H1 (cell line): ENCODE results near the gene UBR2.

Experiments used
- ASH2L ChIP-seq: fragments of 200-600, 300-600 bp; sonication (generic); IDR thresholded peaks from one replicate; pipeline ENCODE4 v1.7.1; 2017; ENCODE audit warnings: low read length
- CEBPB ChIP-seq: IDR thresholded peaks from 2 replicates; pipeline ENCODE4 v1.6.1; 2012; ENCODE audit warnings: low read depth, low read length
- HDAC2 ChIP-seq, 2 experiments: fragments of 300-600 bp in 1 of 2; sonication (generic) in 1 of 2; IDR thresholded peaks; 2 replicates each; pipeline ENCODE4 v1.6.1; 2011 to 2012; ENCODE audit warnings: low read depth in 2 of 2, low read length in 2 of 2, mild to moderate bottlenecking in 2 of 2, moderate library complexity in 2 of 2, borderline replicate concordance in 1 of 2, inconsistent platforms in 1 of 2
- MAX ChIP-seq: IDR thresholded peaks from 2 replicates; pipeline ENCODE4 v1.6.1; 2012; ENCODE audit warnings: inconsistent platforms
- POLR2A ChIP-seq, 2 experiments: IDR thresholded peaks; 1 replicate in 1 of 2; 2 replicates in 1 of 2; pipeline ENCODE4 v1.6.1; 2011; ENCODE audit warnings: low read depth in 2 of 2, low read length in 2 of 2, mild to moderate bottlenecking in 2 of 2; ENCODE audit errors: control extremely low read depth in 1 of 2
- RAD21 ChIP-seq, 2 experiments: IDR thresholded peaks in 1 of 2; conservative IDR thresholded peaks in 1 of 2; 2 replicates each; pipeline ENCODE4 v1.6.1; 2011; ENCODE audit warnings: low read depth in 2 of 2, low read length in 2 of 2, improper control_type of control experiment in 1 of 2, inconsistent platforms in 1 of 2, mild to moderate bottlenecking in 1 of 2, moderate library complexity in 1 of 2
- SP2 ChIP-seq: IDR thresholded peaks from 2 replicates; pipeline ENCODE4 v1.6.1; 2012; ENCODE audit warnings: mild to moderate bottlenecking, low read length, inconsistent platforms
- SUZ12 ChIP-seq: fragments of 200-600 bp; sonication (generic); IDR thresholded peaks from 2 replicates; pipeline ENCODE4 v1.6.1; 2012; ENCODE audit warnings: mild to moderate bottlenecking, inconsistent platforms, low read length, moderate library complexity, mixed read lengths
- TBP ChIP-seq: IDR thresholded peaks from 2 replicates; pipeline ENCODE4 v1.6.1; 2011; ENCODE audit warnings: low read depth, low read length, improper control_type of control experiment
- TEAD4 ChIP-seq: IDR thresholded peaks from 2 replicates; pipeline ENCODE4 v1.6.1; 2012; ENCODE audit warnings: low read depth, low read length, inconsistent platforms, mixed read lengths
- TF ChIP-seq, protein P1 (sequence below), 3 experiments: IDR thresholded peaks; 1 replicate in 2 of 3; 2 replicates in 1 of 3; pipeline versions ENCODE4 v1.5.1 to v1.6.1; 2011; ENCODE audit warnings: low read length in 3 of 3, mild to moderate bottlenecking in 3 of 3, inconsistent platforms in 2 of 3, low read depth in 1 of 3, moderate library complexity in 1 of 3; ENCODE audit not compliant: insufficient read depth in 1 of 3; ENCODE audit errors: control extremely low read depth in 1 of 3

GRCh38 chr6:42530751-42531150 lies 33.1 kb upstream of the UBR2 start:
- TF ChIP-seq, protein P1, sequence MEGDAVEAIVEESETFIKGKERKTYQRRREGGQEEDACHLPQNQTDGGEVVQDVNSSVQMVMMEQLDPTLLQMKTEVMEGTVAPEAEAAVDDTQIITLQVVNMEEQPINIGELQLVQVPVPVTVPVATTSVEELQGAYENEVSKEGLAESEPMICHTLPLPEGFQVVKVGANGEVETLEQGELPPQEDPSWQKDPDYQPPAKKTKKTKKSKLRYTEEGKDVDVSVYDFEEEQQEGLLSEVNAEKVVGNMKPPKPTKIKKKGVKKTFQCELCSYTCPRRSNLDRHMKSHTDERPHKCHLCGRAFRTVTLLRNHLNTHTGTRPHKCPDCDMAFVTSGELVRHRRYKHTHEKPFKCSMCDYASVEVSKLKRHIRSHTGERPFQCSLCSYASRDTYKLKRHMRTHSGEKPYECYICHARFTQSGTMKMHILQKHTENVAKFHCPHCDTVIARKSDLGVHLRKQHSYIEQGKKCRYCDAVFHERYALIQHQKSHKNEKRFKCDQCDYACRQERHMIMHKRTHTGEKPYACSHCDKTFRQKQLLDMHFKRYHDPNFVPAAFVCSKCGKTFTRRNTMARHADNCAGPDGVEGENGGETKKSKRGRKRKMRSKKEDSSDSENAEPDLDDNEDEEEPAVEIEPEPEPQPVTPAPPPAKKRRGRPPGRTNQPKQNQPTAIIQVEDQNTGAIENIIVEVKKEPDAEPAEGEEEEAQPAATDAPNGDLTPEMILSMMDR (IDR thresholded peaks at IDR 0.05; ENCODE audit: control extremely low read depth in 1 of 3, insufficient read depth in 1 of 3, low read depth in 1 of 3, low read length in 3 of 3), result no peak
- no peak for TF ChIP-seq POLR2A (IDR thresholded peaks at IDR 0.05; ENCODE audit: control extremely low read depth in 1 of 2, low read depth in 2 of 2, low read length in 2 of 2)
- TF ChIP-seq TBP, result no peak
- TF ChIP-seq RAD21 (IDR thresholded peaks at IDR 0.05 in 1 of 2, conservative IDR thresholded peaks at IDR 0.05 in 1 of 2; ENCODE audit: low read depth in 2 of 2, low read length in 2 of 2), result no peak
- TF ChIP-seq MAX, result no peak
- no peak for TF ChIP-seq CEBPB
- TF ChIP-seq ASH2L, result no peak
- no peak for TF ChIP-seq TEAD4
- TF ChIP-seq SP2, result no peak
- no peak for TF ChIP-seq SUZ12
- TF ChIP-seq HDAC2 (IDR thresholded peaks at IDR 0.05; ENCODE audit: borderline replicate concordance in 1 of 2, low read depth in 2 of 2, low read length in 2 of 2), result no peak
